Skin of body (tissue), 2 donors: ENCODE measurements around the gene PDLIM7. TPM values are rescaled to one million over a fixed set of nuclear protein-coding genes. Genes with fewer than 3 reads are reported as not detected.

Experiments
- DNase-seq: peaks from one replicate; lab custom pipeline; 2025; lab: John Stamatoyannopoulos, UW
- total RNA-seq: library from RNA; depleted of rRNA; stranded (reverse); fragments of >200 nt; gene quantifications from one replicate; pipeline ENCODE4 v1.2.3, GENCODE V29; 2014

The PDLIM7 gene
- total RNA-seq, 1 donor from 2014 or later = 30.7 TPM

- no peak for DNase-seq
Measured at GRCh38 chr5:177524941-177525655, 27.7 kb upstream of the PDLIM7 start.

DNA sequence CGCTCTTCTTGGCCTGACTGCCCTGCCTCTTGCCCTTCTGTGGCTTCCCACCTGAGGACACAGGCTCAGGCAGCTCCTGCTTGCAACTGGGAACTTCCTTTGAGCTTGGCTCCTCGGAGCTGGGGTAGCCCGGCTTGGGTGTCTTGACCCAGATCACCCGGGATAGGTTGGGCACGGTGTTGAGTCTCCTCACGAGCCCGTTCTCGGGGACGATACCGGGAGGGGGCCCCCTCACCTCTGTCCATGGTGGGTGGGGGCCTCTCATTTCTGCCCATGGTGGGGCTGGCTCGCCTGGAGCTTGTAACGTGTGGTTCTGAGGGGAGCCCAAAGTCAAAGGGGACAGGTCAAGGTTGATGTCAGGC lies 27.1 kb upstream of the PDLIM7 start:
- DNase-seq = no peak

DNA sequence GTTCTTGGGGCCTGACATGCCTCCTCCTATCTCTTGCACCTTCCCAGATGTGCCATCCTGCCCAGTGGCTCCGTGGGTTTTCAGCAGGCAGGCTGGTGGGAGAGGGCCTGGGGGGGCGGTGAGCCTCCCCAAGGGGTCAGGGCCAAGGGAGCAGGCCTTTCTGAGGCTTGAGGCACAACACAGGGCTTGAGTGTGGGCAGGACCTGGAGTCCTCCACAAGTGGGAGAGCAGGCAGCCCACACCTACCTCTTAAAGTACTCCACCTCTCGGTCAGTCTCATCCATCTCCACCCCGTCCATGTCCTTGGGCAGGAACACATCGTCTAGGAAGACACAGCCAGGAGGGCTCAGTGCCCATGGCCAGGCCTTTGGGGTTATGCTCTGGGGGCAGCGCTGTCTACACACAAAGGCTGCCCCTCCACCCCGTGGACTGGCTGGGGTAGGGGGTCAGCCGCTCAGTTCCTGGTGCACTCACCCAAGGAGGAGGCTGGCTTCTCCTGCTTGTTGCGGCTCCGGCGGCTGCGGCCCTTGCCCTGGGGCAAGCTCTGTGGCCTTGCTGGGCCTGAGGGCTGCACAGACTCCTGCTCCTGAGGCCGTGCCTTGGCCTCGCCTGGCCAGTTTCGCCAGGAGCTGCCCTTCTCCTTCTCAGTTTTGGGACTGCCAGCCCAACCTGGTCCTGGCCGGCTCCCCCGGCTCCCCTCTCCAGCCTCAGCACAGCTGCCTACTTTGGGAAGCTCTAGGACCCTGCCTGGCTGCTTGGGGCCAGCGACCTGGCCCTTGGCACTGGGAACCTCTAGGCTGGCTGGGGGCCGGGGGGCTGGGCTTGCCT lies 26.5 kb upstream of the PDLIM7 start:
- DNase-seq = no peak

- no peak for DNase-seq
Measured at GRCh38 chr5:177520916-177521513, 23.6 kb upstream of the PDLIM7 start.

DNA sequence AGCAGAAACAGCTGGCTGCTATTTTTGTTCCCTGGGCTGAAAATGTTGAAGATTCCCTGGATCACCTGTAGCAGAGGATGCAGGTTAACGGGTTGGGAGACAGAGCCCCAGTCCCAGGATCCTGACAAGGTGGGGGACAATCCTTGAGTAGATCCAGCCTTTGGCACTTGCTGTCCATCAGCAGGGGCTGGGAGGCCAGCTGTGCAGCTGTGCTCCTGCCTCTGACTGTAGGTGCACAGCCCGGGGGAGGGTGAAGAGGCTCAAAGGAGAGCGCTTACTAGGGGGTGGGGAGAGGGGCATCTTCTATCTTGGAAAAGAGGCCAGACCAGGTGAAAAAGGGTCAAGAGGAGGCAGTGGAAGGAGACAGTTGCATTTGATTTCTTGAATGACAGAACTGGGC lies 22.9 kb upstream of the PDLIM7 start:
- DNase-seq = no peak

DNA sequence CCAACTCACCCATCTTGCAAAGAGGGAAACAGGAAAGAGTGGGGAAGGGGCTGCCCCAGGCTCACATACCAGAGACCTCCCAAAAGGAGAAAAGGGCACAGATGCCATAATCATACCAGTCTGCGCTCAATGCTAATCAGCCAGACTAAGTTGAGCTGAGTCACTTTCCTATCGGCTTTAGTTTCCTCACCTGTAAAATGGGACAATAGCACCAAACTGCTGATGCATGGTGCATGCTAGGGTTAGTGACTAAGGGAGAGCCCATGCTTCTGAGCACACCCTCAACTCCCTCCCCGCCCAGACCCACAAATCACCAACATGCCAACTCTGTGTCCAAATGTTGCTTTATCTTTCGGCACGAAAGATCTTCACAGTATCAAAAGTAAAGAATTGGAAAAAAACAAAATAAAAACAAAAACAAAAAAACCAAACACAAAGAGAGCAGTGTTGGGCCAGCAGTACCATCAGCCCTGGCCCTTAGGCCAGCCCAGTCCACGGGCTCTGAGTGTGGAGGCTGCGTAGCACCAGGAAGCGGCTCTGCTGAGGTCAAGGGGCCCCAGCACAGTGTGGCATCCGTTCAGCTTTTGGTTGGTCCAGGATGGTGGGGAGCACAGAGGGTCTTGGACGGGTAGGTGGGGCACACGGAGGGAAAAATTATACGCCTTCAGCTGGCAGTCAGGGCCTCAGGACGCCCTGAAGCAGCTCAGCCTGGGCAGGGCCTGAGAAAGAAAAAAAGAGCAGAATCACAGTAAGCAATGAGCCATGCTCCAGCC lies 22.2 kb upstream of the PDLIM7 start:
- DNase-seq = no peak

DNA sequence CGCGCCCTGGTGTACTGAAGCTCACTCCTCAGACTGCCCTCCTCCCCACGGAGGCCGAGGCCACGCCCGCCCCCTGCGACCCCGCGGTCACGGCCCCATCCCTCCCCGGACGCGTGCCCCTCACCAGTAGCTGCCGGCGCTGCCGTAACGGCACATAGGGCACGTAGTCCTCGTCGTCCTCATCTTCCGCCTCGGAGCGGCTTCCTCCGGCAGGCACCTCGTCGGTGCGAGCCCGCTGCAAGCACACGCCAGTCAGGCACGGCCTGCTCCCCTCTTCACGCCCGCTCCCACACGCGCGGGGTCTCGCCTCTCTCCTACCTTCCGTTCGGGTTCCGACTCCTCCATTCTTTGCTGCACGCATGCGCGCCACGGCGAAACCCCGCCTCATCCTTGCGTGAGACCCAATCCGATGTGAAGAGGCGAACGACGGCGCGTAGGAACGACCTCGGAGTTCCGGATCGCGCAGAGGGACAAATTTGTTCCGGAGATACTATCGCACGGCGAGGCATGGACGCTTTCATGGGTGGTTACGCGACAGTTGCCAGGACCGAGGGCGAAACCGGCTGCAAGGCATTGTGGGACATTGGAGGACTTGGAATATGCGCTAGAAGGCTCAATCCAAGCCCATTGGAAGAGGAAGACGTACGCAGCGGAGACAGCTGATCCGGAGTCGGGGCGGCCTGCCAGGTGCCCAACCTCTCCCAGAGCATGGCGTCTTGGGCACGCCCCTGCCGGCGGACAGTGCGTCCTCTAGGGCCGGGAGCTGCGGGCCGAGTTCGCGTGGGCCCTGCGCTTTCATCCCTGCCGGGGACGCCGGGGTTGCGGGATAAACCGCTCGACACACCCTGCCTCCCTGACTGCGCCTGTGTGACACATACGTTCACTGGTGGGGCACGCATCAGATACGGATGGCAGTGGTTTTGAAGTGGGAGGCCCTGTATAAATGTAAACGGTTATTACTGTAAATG lies 19.5 kb upstream of the PDLIM7 start, which contains the start of gene DDX41:
Gene DDX41 (minus strand): TSS at position 361 of the 968 bp plus-strand sequence. CDS start 16 bp downstream, at position 345.
- peak; percentile 99 for DNase-seq

GRCh38 chr5:177515580-177515979 lies 18.2 kb upstream of the PDLIM7 start:
- DNase-seq = no peak

GRCh38 chr5:177514541-177514940 lies 17.1 kb upstream of the PDLIM7 start:
- no peak for DNase-seq

GRCh38 chr5:177513500-177513899 lies 16.1 kb upstream of the PDLIM7 start:
- no peak for DNase-seq

GRCh38 chr5:177512736-177513380 lies 15.5 kb upstream of the PDLIM7 start:
- DNase-seq = no peak

DNA sequence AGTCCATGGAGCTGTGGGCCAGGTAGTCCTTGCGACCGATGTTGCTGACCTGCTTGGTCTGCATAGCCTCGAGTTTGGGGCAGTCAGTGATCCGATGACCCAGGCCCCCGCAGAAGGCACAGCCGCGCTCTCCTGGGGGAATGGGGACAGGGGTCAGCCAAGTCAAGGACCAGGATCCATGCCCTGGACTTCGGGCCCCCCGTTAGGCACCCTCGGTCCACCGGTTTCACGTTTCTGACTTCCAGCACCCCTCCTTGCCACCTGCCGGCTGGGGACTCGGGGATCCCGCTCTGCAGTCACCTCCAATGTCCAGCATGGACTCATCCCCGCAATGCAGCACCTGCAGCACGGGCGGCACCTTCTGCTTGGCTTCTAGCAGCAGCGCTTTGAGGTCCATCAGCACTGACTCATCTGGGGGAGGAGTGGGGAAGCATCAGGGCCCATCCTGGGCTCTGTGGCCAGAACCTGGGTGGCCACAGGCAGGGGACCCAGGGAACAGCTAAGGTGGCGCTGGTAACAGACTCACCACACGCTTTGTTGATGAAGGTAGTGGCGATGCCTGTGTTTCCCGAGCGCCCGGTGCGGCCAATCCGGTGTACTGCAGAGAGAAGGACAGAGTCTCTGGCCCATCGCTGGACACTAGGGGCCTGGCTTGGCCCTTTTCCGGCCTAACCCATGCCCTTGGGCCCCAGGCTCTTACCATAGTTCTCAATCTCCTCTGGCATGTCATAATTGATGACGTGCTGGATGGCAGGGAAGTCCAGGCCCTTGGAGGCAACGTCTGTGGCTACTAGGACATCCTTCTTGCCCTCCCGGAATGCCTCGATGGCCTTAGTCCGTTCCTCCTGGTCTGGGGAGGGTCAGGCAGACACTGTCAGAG lies 14.6 kb upstream of the PDLIM7 start:
- DNase-seq = no peak

DNA sequence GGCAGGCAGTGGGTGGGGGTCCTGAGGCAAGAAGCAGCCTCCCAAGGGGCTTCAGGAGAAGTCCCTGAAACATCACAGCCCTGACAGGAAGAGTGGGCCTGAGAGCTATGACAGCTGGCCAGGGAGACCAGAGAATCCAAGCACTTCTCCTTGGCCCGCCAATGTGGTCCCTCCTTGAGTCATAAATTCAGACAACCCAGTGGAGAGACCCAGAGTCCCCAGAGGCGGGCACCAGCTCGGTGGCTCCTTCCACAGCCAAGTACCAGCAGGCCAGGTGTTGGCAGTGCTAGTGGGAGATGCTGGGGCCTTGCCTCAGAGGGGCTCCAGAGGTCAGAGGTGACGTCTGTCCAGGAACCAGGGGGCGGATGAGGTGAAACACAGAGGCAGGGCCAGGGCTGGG lies 13.8 kb upstream of the PDLIM7 start:
- no peak for DNase-seq

- no peak for DNase-seq
Measured at GRCh38 chr5:177510567-177511053, 13.2 kb upstream of the PDLIM7 start.

GRCh38 chr5:177509991-177510566 lies 12.7 kb upstream of the PDLIM7 start:
- no peak for DNase-seq

DNA sequence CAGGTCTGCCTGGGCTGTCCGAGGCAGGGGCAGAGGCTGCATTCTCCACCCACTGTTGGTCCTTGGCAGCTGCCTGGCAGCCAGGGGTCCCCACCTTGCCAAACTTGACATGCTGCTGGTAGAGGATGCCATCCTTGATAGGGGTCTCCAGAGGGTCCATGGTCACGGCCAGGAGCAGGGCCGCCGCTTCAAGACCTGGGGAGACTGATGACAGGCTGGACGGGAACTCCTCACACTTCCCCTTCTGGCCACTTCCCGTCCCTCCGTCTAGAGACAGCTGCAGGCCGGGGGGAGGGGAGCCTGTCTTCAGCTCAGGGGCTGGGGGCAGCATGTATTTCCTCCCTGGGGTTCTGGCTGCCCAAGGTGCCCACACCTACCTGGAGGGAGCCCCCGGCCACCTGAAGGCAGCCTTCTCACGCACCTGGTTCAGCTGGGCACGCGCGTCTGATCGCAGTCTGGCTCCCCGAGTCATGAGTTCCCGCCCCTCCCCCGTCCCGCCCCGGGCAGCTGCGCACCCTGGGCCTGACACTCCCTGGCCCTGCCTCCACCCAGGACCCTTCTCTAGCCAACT lies 12.1 kb upstream of the PDLIM7 start, which contains the start of gene DOK3:
Gene DOK3 (minus strand): TSS at position 446 of the 571 bp plus-strand sequence. CDS start 286 bp downstream, at position 160.
- DNase-seq = no peak

- DNase-seq = no peak
Measured at GRCh38 chr5:177508837-177509236, 11.4 kb upstream of the PDLIM7 start.

GRCh38 chr5:177508221-177508611 lies 10.8 kb upstream of the PDLIM7 start:
- DNase-seq = no peak
